Amygdala (tissue), 56 donors: ENCODE results near the gene SIK3.
"Not testable (repeated sequence)": the region's sequence is repeated elsewhere in the genome, so short reads cannot be mapped to it uniquely, and the experiment has no call there.

Experiments
- DNase-seq, 56 donors: peaks; one replicate each; lab custom pipeline; 2025; lab: John Stamatoyannopoulos, UW

The SIK3 gene

DNA sequence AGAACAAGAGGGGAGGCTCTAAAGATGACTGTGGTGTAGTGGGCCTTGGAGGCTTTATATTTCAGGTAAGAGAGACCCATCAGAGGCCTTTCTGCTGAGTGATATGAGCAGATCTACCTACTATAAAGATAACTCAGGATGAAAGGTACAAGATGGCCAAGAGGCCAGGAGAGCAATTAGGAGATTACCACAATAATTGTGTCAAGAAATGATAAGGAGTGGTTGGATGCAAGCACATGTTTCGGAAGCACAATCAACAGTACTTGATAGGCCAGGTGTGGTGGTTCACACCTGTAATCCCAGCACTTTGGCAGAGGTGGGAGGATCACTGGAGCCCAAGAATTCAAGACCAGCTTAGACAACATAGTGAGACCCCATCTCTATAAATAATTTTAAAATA is 43.8 kb downstream of the SIK3 start:
- DNase-seq: no peak

DNA sequence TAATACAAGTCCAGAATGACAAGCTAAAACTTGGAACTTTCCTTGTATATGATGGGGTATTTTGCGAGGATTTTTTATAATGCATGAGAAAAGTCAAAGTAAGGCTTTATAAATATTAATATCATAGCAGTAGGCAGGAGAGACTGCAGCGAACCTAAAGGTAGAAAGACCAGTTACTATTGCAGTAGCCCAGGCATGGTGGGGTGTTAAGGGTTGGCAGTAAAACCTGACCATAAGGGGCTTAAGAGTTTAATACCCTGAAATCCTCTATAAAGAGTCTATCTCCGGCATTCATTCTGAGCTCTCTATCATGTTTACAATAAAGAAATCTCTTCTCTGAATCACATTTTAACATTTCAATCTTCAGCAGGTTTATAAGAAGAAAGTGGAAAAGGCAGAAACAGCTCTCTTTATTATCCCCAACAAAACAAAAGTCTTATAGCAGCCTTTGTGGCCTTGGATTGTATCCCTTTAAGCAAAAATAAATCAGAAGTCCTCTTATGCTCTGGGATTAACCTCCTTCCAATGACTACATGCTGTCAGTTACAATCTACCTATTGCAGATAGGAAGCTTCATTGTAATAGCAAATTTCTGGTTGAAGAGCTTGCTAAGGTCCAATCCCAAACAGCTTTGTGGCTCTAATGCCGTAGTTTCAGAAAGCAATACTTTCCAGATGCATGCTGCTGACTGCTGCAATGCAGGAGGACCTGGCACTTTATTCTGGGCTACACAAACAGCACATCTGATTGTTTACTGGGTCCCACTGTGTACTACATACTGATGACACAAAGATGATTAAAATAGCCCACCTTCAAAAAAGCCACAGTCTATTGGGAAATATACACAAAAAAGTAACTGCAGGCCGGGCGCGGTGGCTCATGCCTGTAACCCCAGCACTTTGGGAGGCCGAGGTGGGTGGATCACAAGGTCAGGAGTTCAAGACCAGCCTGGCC is 45.8 kb downstream of the SIK3 start:
- no peak for DNase-seq

DNA sequence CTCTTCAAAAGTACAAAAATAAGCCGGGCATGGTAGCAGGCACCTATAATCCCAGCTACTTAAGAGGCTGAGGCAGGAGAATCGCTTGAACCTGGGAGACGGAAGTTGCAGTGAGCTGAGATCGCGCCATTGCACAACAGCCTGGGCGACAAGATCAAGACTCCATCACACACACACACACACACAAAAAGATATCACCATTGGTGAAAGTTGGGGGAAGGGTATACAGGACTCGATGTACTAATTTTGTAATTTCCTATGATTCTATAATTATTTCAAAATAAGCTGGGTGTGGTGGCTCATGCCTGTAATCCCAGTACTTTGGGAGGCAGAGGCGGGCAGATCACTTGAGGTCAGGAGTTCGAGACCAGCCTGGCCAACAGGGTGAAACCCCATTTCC is 48.1 kb downstream of the SIK3 start:
- not testable (repeated sequence) for DNase-seq

DNA sequence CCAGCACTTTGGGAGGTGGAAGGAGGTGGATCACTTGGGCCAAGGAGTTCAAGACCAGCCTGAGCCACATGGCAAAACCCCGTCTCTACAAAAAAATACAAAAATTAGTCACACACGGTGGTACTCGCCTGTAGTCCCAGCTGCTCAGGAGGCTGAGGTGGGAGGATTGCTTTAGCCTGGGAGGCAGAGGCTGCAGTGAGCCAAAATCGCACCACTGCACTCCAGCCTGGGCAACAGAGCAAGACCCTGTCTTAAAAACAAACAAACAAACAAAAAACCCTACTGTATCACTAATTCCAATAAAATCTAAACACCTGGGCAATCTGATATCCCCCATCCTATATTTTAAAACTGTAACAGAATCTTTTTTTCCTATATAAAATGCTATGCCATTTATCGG is 51.6 kb downstream of the SIK3 start:
- DNase-seq: not testable (repeated sequence)

DNA sequence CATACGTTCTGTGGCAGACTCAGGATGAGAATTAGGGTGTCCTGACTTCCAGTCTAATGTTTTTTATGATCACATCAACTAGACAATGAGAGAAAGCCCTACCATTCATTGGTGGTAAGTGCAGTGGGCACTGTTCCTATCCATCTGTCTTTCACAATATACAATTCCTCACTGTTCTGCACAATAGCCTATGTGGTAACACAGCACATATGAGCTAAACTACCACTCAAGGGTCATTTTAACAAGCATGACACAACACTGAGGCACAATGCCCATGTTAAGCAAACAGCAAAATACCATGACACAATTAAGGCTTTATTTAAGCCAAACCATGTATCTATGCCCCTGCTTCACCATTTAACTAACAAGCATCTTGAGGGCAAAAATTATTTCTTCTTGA is 52.3 kb downstream of the SIK3 start:
- DNase-seq: peak in 24 of 56 donors; percentile 24 to 92 (median 41)

DNA sequence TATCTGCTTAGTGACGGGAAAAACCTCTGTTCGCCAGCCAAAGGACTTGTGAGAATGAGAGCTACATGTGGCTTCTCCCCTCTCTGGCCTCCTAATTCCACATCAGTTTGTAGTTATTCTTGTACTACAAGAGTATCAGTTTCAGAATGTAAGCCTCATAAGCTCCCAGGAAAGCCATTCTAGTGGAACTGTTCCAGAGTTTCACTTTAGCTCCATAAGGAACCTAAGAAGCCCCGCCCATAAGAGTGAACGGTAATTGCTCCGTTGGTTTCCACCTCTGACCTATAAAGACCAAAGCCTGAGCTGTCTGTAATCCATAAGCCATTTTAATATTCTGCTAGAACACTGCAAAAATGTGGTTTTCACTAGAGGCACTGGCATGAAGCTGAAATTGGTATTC is 53.0 kb downstream of the SIK3 start:
- no peak for DNase-seq

DNA sequence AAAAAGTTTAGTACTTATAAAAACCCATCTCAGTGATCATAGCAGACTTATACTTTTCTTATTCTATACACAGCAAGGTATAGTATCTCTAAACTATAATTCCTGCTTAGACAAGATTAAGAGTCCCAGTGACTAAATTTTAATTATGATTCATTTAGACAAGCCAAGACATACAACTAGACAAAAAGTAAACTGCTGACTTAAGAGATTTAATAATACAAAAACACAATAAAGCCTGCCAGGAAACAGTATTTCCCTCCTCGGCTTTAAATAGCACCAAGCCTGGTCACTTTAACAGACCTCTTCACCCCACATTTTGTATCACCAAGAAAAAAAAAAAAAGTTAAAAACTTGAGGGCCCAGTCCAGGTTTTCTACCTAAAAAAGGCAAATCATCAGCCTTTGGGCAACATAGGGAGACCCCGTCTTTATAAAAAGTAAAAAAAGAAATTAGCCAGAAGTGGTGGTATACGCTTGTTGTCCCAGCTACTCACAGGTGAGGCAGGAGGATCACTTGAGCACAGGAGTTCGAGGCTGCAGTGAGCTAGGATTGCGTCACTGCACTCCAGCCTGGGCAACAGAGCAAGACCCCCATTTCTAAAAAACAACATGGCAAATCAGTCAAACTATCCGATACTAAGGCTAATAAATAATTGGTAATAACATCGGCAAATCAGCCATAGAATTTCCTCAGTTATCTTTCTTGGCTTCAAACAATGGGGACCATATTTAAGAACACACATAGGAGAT is 53.8 kb downstream of the SIK3 start:
- no peak for DNase-seq

DNA sequence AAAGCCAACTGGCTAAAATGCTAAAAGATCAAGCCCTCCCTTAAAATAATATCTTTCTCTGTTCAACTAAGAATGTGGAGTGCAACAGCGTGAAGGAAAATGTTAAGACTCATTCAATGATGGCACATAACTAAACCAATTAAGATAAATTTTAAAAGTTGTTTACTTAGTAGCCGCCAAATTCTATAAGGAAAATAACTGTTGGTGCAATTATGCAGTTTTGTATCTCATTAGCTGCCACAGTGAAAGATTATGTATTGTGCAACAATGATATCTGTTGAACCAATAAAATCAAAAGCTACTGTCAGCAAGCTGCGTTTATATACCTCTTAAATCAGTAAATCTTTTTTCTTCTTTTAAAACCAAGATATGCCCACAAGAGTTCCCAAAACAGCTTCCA is 55.5 kb downstream of the SIK3 start:
- no peak for DNase-seq

DNA sequence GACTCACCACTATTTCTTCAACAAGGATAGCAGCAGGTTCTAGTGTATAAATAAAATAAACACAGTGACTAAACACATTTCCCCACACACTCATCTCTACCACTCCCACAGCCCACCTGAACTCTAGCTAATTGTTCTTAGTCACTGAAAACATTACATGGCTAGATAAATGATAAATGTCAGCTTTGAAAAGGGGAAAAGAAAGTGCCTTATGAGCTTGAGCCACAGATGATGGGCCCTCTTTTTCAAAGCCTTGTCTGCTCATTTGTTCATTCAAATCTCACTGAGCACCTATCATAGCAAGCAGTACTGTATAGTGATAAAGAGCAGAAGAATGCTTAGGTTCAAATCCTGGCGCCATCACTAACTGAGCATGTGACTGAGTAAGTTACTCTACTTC is 58.3 kb downstream of the SIK3 start:
- no peak for DNase-seq

DNA sequence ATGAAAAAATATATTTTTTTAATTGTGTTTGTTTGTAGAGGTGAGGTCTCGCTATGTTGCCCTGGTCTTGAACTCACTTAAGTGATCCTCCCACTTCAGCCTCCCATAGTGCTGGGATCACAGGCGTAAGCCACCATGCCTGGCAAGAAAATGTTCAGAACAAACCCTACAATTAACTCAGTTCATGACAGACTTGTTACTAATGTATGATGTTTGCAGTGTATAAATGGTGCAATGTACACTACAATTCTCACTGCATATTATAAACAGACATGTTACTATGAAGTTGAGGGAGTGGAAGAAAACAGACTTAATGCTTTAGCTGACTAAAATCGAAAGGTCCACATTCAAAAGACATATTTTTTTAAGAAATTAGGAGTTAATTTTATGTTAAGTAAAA is 59.0 kb downstream of the SIK3 start:
- DNase-seq: no peak

DNA sequence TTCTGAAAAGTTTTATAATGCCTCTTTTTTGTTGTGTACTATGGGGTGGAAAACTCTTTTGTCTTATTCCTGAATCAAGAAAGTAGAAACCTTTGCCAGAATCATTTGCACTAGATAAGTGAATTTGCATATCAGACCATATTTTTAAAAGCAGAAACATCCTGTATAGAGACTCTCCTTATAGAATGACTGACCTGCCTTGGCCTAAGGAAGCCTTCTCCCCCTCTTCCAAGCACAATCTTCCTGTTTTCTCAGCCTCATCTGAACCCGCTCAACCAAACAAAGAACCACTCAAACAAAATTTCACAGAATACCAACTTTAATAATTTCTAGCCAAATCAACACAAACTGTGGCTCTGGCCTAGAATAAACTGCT is 60.3 kb downstream of the SIK3 start:
- DNase-seq: no peak

DNA sequence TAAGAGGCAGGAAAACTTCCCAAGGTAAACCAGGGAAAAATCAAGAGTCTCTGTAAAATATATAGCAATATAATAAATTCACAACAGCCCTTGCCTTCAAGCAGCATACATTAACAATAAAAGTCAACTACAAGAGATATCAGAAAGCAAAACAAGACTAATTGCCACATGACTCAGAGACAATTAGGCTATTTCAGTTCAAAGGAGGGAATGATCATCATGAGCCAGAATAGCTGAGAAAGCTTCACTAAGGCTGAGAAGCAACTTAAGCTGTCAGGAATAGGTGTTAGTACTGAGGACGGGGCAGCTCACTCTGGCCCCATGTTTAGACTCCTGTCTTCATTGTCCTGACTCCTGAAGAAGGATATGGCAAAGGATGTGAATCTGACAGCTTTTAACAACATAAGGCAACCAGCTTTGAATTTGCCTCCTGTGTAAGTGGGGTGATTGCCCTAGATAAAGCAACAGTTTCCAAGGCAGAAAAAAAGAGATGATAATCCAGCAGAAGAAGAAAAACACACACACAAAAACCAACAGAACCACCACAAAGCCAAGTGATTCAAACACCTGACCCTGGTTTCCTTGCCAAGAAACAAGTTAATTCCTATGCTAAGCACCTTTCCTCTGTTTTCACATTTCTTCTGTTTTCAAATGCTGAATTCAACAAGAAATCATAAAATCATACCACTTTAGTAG is 60.8 kb downstream of the SIK3 start:
- peak in 1 of 56 donors; percentile 56 for DNase-seq

DNA sequence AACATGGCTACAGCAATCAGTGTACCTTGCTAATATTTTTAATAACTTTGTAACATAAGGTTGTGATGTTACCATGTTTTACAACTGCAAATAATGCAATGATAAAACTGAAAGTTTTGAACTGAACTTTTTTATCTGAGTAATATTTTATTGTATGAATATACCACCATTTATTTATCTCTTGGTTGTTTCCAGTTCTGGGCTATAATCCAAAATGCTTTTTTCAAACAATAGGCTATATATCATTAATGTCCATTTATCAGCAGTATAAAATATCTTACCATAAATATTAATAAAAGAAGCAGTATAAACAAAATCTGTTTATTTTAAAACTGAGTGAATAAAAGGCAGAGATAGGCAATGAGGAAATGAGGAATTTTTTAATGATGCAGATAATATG is 63.3 kb downstream of the SIK3 start:
- DNase-seq: no peak

DNA sequence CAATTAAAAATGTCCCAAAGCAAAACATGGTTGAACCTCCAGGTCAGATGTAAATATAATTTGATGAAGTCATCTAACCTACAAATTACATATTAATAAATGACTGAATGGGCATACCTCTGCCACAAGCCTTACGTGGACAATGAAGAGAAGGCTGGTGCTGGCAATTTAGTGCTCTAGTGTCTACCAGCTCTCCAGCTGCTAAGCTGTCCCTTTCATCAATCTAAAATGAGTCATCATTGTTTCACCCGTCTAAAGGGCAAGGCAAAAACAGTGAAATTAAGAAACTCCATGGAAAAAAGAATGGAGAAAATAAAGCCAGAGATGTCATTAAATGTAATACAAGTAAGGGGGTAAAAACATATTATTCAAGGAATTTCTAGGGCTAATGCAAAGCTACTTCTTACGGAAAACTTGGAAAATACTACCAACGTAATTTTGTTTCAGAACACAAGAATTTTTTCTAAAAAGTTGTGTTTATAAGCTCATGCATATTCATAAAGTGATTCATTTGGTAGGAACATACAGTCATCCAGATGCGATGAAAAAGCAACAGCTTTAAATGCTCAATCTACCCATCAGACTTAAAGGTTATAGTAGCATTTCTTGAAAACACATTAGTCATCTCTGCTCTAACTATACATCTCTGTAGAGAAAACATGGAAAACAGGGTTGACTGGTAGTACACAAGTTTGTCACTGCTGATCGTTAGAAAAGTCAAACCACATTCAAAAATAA is 71.5 kb downstream of the SIK3 start:
- no peak for DNase-seq

DNA sequence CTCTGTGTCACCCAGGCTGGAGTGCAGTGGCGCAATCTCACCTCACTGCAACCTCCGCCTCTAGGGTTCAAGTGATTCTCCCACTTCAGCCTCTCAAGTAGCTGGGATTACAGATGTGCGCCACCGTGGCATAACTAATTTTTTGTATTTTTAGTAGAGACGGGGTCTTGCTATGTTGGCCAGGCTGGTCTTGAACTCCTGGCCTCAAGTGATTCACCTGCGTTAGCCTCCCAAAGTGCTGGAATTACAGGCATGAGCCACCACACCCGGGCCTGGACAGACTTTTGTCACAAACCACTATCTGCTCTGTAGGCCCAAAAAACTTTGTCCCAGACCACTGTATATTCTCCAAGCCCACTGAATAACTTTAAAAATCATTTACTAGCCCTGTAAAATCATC is 74.5 kb downstream of the SIK3 start:
- not testable (repeated sequence) for DNase-seq

DNA sequence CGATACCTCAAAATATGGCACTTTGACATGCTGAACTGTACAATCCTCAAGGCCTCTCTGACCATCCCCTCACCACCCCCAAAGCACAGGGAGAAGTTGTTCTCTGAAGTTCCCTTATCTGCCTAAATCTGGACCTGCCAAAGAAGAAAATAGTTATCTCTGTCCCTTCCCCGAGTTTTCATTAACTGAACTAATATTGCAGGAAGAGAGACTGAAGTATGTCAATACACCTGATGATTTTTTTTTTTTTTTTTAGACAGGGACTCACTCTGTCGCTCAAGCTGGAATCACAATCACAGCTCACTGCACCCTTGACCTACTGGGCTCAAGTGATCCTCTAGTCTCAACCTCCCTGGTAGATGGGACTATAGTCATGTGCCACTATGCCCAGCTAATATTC is 75.0 kb downstream of the SIK3 start:
- DNase-seq: no peak

DNA sequence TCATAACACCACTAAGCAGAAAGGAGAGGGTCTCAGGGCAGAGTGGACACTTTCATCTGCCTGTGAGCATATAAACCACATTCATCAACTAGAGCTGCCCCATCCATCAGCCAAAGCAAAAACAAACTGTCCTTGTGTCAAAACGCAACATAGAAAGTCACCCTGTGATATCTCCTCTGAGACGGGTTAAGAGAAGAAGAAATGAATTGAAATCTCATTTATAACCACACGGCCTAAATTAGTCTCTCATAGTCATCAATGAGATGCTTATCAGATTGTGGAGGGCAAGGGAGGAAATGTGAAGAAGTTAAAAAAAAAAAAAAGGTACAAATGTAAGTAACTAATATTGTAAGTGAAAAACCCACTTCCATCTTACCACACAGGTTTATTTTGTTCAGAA is 75.7 kb downstream of the SIK3 start:
- DNase-seq: peak in 1 of 56 donors; percentile 39

DNA sequence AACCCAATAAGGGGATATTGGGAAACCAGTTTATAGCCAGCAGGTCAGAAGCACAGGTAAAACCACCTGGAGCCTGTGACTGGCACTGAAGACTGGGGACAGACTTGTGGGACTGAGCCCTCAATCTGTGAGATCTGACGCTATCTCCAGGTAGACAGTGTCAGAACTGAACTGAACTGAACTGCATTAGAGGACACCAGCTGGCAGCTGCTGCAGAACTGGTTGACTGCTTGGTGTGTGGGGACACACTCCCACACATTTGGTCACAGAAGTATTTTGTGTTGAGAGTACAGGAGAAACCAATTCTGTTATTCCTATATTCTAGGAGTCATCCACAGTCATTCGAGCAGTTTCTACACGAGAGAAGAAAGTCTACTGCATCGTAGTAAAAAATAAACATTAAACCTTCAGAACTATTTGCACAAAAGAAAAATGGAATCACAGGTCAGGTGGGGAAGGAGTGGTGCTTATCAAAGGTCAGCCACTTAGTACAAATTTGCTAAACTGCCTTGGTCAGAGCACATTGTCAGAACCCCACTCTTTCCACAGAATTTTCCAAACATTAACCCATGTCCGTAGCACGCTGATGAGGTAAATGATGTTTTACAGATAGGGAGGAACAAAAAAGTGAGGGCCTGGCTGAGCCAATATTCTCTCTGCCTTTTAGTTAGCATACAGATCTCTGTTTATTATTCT is 77.2 kb downstream of the SIK3 start:
- peak in 3 of 56 donors; percentile 7 to 25 (median 20) for DNase-seq

DNA sequence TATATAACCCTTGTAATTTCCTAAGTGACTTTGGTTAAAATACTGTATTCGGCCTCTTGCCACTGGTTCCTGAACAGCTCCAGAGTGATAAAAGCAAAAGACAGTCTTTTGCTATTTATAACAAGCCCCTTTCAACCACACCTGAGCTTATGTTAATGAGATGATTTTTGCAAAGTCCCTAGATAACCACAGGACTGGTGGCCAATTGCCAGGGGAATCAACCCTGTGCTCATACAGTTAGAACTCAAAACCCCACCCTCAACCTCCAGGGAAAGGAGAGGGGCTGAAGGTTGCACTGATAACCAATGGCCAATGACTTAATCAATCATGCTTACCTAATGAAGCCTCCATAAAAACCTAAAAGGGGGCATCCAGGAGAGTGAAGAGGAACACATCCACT is 77.9 kb downstream of the SIK3 start:
- no peak for DNase-seq

DNA sequence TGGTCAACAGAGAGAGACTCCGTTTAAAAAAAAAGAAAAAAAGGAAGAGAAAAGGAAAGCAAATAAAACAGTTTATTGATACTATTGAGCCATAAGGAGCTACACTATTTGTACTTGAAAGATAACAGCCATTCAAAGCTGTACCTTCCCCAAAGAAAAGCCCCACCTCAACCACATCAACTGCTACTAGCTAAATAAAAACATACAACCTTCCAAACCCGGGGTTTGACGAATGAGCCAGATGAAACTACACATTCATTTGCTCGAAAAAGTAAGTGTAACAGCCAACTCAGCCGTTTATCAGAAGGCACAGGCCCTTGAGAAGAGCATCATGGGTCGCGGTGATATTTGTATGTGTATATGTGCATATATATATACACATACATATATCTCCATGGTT is 78.4 kb downstream of the SIK3 start:
- no peak for DNase-seq
